ENCODE results near the gene SPIN2B.
A peak's percentile ranks its signal among the peaks of the same experiment; 100 is the strongest.
"Not testable (repeated sequence)": the region's sequence is repeated elsewhere in the genome, so short reads cannot be mapped to it uniquely, and the experiment has no call there.

The SPIN2B gene

GRCh38 chrX:57121162-57121755 is at the start of gene SPIN2B:
SPIN2B (minus strand) TSS chrX:57121548.
- peaks cover 9% of the 10 kb centered on the region for H3K4me1 Mint-ChIP-seq
- H3K27me3 Mint-ChIP-seq, result no peaks in the 10 kb centered on the region
- H3K9me3 Mint-ChIP-seq, result no peaks in the 10 kb centered on the region
- H3K36me3 Mint-ChIP-seq, result peaks cover 4% of the 10 kb centered on the region
- peak within 1 kb of the TSS; percentile 92 for H3K4me3 Mint-ChIP-seq
- peak within 1 kb of the TSS; percentile 80 for H3K27ac Mint-ChIP-seq

GRCh38 chrX:57156397-57157049 is 35.2 kb upstream of the SPIN2B start:
- Mint-ChIP-seq H3K36me3 (peaks cover 23% of the 10 kb centered on the region), H3K27me3 (no peaks in the 10 kb centered on the region), H3K9me3 (peaks cover under 1% of the 10 kb centered on the region), H3K27ac (no peak overlapping the region), H3K4me1 (no peaks in the 10 kb centered on the region), H3K4me3 (no peak overlapping the region)

- Mint-ChIP-seq H3K9me3 (peaks cover 5% of the 10 kb centered on the region), H3K27ac (no peak overlapping the region), H3K36me3 (peaks cover 20% of the 10 kb centered on the region), H3K4me3 (no peak overlapping the region), H3K27me3 (no peaks in the 10 kb centered on the region), H3K4me1 (no peaks in the 10 kb centered on the region)
Observed at GRCh38 chrX:57155171-57155570, 33.8 kb upstream of the SPIN2B start.

- H3K4me1 Mint-ChIP-seq, H3K27ac Mint-ChIP-seq, H3K27me3 Mint-ChIP-seq, H3K4me3 Mint-ChIP-seq: not testable (repeated sequence)
- Mint-ChIP-seq H3K36me3 (peaks cover 32% of the 10 kb centered on the region), H3K9me3 (peaks cover 11% of the 10 kb centered on the region)
Observed at GRCh38 chrX:57152222-57152621, 30.9 kb upstream of the SPIN2B start.

GRCh38 chrX:57138674-57139073 is 17.3 kb upstream of the SPIN2B start:
- Mint-ChIP-seq H3K4me1 (peaks cover 15% of the 10 kb centered on the region), H3K27ac (no peak overlapping the region), H3K4me3 (no peak overlapping the region), H3K9me3 (no peaks in the 10 kb centered on the region), H3K27me3 (no peaks in the 10 kb centered on the region), H3K36me3 (peaks cover 2% of the 10 kb centered on the region)

- Mint-ChIP-seq H3K27ac (no peak overlapping the region), H3K9me3 (no peaks in the 10 kb centered on the region), H3K27me3 (no peaks in the 10 kb centered on the region), H3K36me3 (peaks cover 2% of the 10 kb centered on the region), H3K4me1 (peaks cover 9% of the 10 kb centered on the region), H3K4me3 (no peak overlapping the region)
Observed at GRCh38 chrX:57137501-57137900, 16.2 kb upstream of the SPIN2B start.

- H3K4me1 Mint-ChIP-seq, H3K9me3 Mint-ChIP-seq, H3K27me3 Mint-ChIP-seq, H3K4me3 Mint-ChIP-seq, H3K36me3 Mint-ChIP-seq, H3K27ac Mint-ChIP-seq: not testable (repeated sequence)
Observed at GRCh38 chrX:57137073-57137472, 15.7 kb upstream of the SPIN2B start, which contains the start of gene SPIN2A. SPIN2A (minus strand) TSS chrX:57137397; CDS start chrX:57136597, 800 bp downstream.

GRCh38 chrX:57136589-57136988 is 15.2 kb upstream of the SPIN2B start:
- not testable (repeated sequence) for H3K4me1 Mint-ChIP-seq, H3K27me3 Mint-ChIP-seq, H3K9me3 Mint-ChIP-seq, H3K36me3 Mint-ChIP-seq, H3K27ac Mint-ChIP-seq, H3K4me3 Mint-ChIP-seq

GRCh38 chrX:57135287-57135686 is 13.9 kb upstream of the SPIN2B start:
- Mint-ChIP-seq H3K4me1 (no peaks in the 10 kb centered on the region), H3K27ac (no peak overlapping the region), H3K9me3 (no peaks in the 10 kb centered on the region), H3K27me3 (no peaks in the 10 kb centered on the region), H3K4me3 (no peak overlapping the region), H3K36me3 (peaks cover 2% of the 10 kb centered on the region)

- no peaks in the 10 kb centered on the region for H3K9me3 Mint-ChIP-seq
- H3K27ac Mint-ChIP-seq, result no peak overlapping the region
- no peak overlapping the region for H3K4me3 Mint-ChIP-seq
- no peaks in the 10 kb centered on the region for H3K27me3 Mint-ChIP-seq
- no peaks in the 10 kb centered on the region for H3K4me1 Mint-ChIP-seq
- H3K36me3 Mint-ChIP-seq, result peaks cover 2% of the 10 kb centered on the region
Observed at GRCh38 chrX:57134702-57135101, 13.4 kb upstream of the SPIN2B start.

- Mint-ChIP-seq H3K4me3 (no peak overlapping the region), H3K27me3 (no peaks in the 10 kb centered on the region), H3K27ac (no peak overlapping the region), H3K4me1 (no peaks in the 10 kb centered on the region), H3K36me3 (peaks cover 2% of the 10 kb centered on the region), H3K9me3 (no peaks in the 10 kb centered on the region)
Observed at GRCh38 chrX:57133706-57134105, 12.4 kb upstream of the SPIN2B start.

GRCh38 chrX:57133284-57133683 is 11.9 kb upstream of the SPIN2B start:
- not testable (repeated sequence) for H3K4me3 Mint-ChIP-seq, H3K9me3 Mint-ChIP-seq, H3K27me3 Mint-ChIP-seq, H3K4me1 Mint-ChIP-seq, H3K27ac Mint-ChIP-seq, H3K36me3 Mint-ChIP-seq

- Mint-ChIP-seq H3K36me3 (peaks cover 2% of the 10 kb centered on the region), H3K9me3 (no peaks in the 10 kb centered on the region), H3K27me3 (no peaks in the 10 kb centered on the region), H3K4me1 (no peaks in the 10 kb centered on the region), H3K27ac (no peak overlapping the region), H3K4me3 (no peak overlapping the region)
Observed at GRCh38 chrX:57132046-57132445, 10.7 kb upstream of the SPIN2B start.

- Mint-ChIP-seq H3K27ac (peak overlapping the region; percentile 80), H3K9me3 (no peaks in the 10 kb centered on the region), H3K36me3 (peaks cover 4% of the 10 kb centered on the region), H3K27me3 (no peaks in the 10 kb centered on the region), H3K4me1 (peaks cover 9% of the 10 kb centered on the region), H3K4me3 (peak overlapping the region; percentile 92)
Observed at GRCh38 chrX:57121816-57122215, 468 bp upstream of the SPIN2B start.

GRCh38 chrX:57120619-57121161 is 658 bp downstream of the SPIN2B start:
- not testable (repeated sequence) for H3K9me3 Mint-ChIP-seq, H3K27me3 Mint-ChIP-seq, H3K36me3 Mint-ChIP-seq, H3K4me1 Mint-ChIP-seq
- H3K4me3 Mint-ChIP-seq, result peak overlapping the region; percentile 92
- H3K27ac Mint-ChIP-seq, result peak overlapping the region; percentile 80

- Mint-ChIP-seq H3K9me3 (no peaks in the 10 kb centered on the region), H3K4me3 (peak overlapping the region; percentile 21), H3K36me3 (peaks cover 6% of the 10 kb centered on the region), H3K27me3 (no peaks in the 10 kb centered on the region), H3K4me1 (peaks cover 9% of the 10 kb centered on the region), H3K27ac (peak overlapping the region; percentile 25)
Observed at GRCh38 chrX:57119416-57119815, 1.9 kb downstream of the SPIN2B start.

All from activated naive CD4-positive, alpha-beta T cell treated with anti-CD3 and anti-CD28 coated beads, Interleukin-2, amount 50 U/mL, for 24 hours (primary cell).